Mesenchymal stem cell (in vitro differentiated cells and primary cell): ENCODE measurements around the gene GPR6.

Experiments
- DNase-seq: peaks from one replicate; pipeline ENCODE4 v3.0.0-alpha.2; 2013
- H2AFZ ChIP-seq: one replicate; pipeline ENCODE4 v1.6.1; 2013; ENCODE audit warnings: low read depth, mild to moderate bottlenecking, control low read depth, inconsistent platforms, low read length, moderate library complexity
- H2AK5ac ChIP-seq: 2 replicates; pipeline ENCODE4 v1.6.1; 2013; ENCODE audit warnings: low read length, moderate library complexity, mild to moderate bottlenecking, inconsistent platforms; ENCODE audit not compliant: severe bottlenecking
- H2BK120ac ChIP-seq: one replicate; pipeline ENCODE4 v1.6.1; 2013; ENCODE audit warnings: low read depth, mild to moderate bottlenecking, inconsistent platforms, low read length, moderate library complexity
- H2BK12ac ChIP-seq, 2 experiments: one replicate each; pipeline ENCODE4 v1.6.1; 2013; ENCODE audit warnings: inconsistent platforms in 2 of 2, low read length in 2 of 2, mild to moderate bottlenecking in 2 of 2, moderate library complexity in 2 of 2, control low read depth in 1 of 2
- H2BK15ac ChIP-seq: one replicate; pipeline ENCODE4 v1.6.1; 2013; ENCODE audit warnings: mild to moderate bottlenecking, low read depth, inconsistent platforms; ENCODE audit not compliant: poor library complexity, severe bottlenecking
- H2BK5ac ChIP-seq: 2 replicates; pipeline ENCODE4 v1.6.1; 2013; ENCODE audit warnings: low read depth, mild to moderate bottlenecking, low read length, control low read depth, inconsistent platforms; ENCODE audit not compliant: poor library complexity, severe bottlenecking
- H3K14ac ChIP-seq, 2 experiments: one replicate each; pipeline ENCODE4 v1.6.1; 2013; ENCODE audit warnings: inconsistent platforms in 2 of 2, low read length in 2 of 2, control low read depth in 1 of 2, mild to moderate bottlenecking in 1 of 2, moderate library complexity in 1 of 2
- H3K18ac ChIP-seq, 2 experiments: one replicate each; pipeline ENCODE4 v1.6.1; 2013; ENCODE audit warnings: inconsistent platforms in 2 of 2, low read length in 2 of 2, control low read depth in 1 of 2, low read depth in 1 of 2, mild to moderate bottlenecking in 1 of 2
- H3K23ac ChIP-seq, 2 experiments: one replicate each; pipeline ENCODE4 v1.6.1; 2013; ENCODE audit warnings: inconsistent platforms in 2 of 2, low read length in 2 of 2, mild to moderate bottlenecking in 2 of 2, moderate library complexity in 2 of 2, control low read depth in 1 of 2
- H3K27ac ChIP-seq: 2 replicates; pipeline ENCODE4 v1.5.1; 2013; ENCODE audit warnings: mild to moderate bottlenecking, moderate library complexity, low read length, control low read depth, inconsistent platforms; ENCODE audit not compliant: poor library complexity, severe bottlenecking
- H3K27me3 ChIP-seq, 2 experiments: 2 replicates each; pipeline versions ENCODE4 v1.6.1 to v1.7.0; 2013; ENCODE audit warnings: low read length in 2 of 2, mild to moderate bottlenecking in 2 of 2, moderate library complexity in 2 of 2, control low read depth in 1 of 2, inconsistent platforms in 1 of 2; ENCODE audit not compliant: control insufficient read depth in 1 of 2, insufficient read depth in 1 of 2
- H3K36me3 ChIP-seq, 2 experiments: 2 replicates each; pipeline versions ENCODE4 v1.6.1 to v1.7.0; 2013; ENCODE audit warnings: low read length in 2 of 2, control low read depth in 1 of 2, inconsistent platforms in 1 of 2, low read depth in 1 of 2, mild to moderate bottlenecking in 1 of 2; ENCODE audit not compliant: insufficient read depth in 2 of 2, control insufficient read depth in 1 of 2
- H3K4ac ChIP-seq, 2 experiments: one replicate each; pipeline ENCODE4 v1.6.1; 2013; ENCODE audit warnings: inconsistent platforms in 2 of 2, low read length in 2 of 2, mild to moderate bottlenecking in 2 of 2, moderate library complexity in 2 of 2, control low read depth in 1 of 2, low read depth in 1 of 2
- H3K4me1 ChIP-seq: 2 replicates; pipeline ENCODE4 v1.6.1; 2013; ENCODE audit warnings: low read depth, low read length, control low read depth; ENCODE audit not compliant: control insufficient read depth, insufficient read depth
- H3K4me2 ChIP-seq: 2 replicates; pipeline ENCODE4 v1.6.1; 2013; ENCODE audit warnings: low read length, mild to moderate bottlenecking, inconsistent platforms; ENCODE audit not compliant: poor library complexity, severe bottlenecking
- H3K4me3 ChIP-seq, 2 experiments: 2 replicates each; pipeline versions ENCODE4 v1.5.1 to v1.7.0; 2013; ENCODE audit warnings: low read length in 2 of 2, mild to moderate bottlenecking in 2 of 2, control low read depth in 1 of 2, low read depth in 1 of 2; ENCODE audit not compliant: insufficient read depth in 1 of 2
- H3K79me1 ChIP-seq: replicated peaks from 2 replicates; pipeline ENCODE4 v1.6.1; 2013; ENCODE audit warnings: mild to moderate bottlenecking, control low read depth, low read length, inconsistent platforms; ENCODE audit not compliant: poor library complexity, severe bottlenecking
- H3K9ac ChIP-seq: 2 replicates; pipeline ENCODE4 v1.7.0; 2013; ENCODE audit warnings: mild to moderate bottlenecking, low read length, moderate library complexity
- H3K9me3 ChIP-seq: 2 replicates; pipeline ENCODE4 v1.7.0; 2013; ENCODE audit warnings: mild to moderate bottlenecking, low read length; ENCODE audit not compliant: control insufficient read depth
- H4K8ac ChIP-seq: one replicate; pipeline ENCODE4 v1.6.1; 2013; ENCODE audit warnings: inconsistent platforms, mild to moderate bottlenecking, low read length, moderate library complexity
- H4K91ac ChIP-seq: one replicate; pipeline ENCODE4 v1.6.1; 2013; ENCODE audit warnings: mild to moderate bottlenecking, low read length, inconsistent platforms
- WGBS: methylation state at CpG from one replicate; pipeline ENCODE4 v1.1.7; 2013; ENCODE audit warnings: mixed read lengths; 5-methylcytosine and 5-hydroxymethylcytosine counted together

GPR6 gene

GRCh38 chr6:109958626-109959025 is 19.5 kb upstream of the GPR6 start:
- no peak overlapping the region for H3K4ac ChIP-seq

GRCh38 chr6:109961611-109962041 is 16.5 kb upstream of the GPR6 start:
- Histone ChIP-seq H3K27ac (no peak overlapping the region), H3K9ac (no peak overlapping the region), H3K27me3 (peaks cover 3 to 6% of the 10 kb centered on the region in 2 experiments), H2BK5ac (no peak overlapping the region), H3K14ac (no peak overlapping the region), H2BK15ac (no peak overlapping the region), H4K8ac (no peak overlapping the region), H2AK5ac (no peak overlapping the region), H3K4me3 (no peak overlapping the region), H4K91ac (no peak overlapping the region), H3K9me3 (no peaks in the 10 kb centered on the region), H2BK12ac (no peak overlapping the region), H3K36me3 (no peaks in the 10 kb centered on the region), H3K4me1 (peaks cover 2% of the 10 kb centered on the region), H2BK120ac (no peak overlapping the region), H3K23ac (no peak overlapping the region), H3K18ac (no peak overlapping the region), H2AFZ (no peak overlapping the region), H3K4ac (no peak overlapping the region), H3K79me1 (no peaks in the 10 kb centered on the region), H3K4me2 (no peak overlapping the region)
- WGBS = 14% methylated on average over 5 of the region's 5 CpGs
- DNase-seq = peak; percentile 23

More at GRCh38 chr6:109958626-109959025, 19.5 kb upstream of the GPR6 start:
- no peak overlapping the region for H2BK15ac ChIP-seq
- WGBS = 83% methylated on average over 1 of the region's 1 CpG
- H2AK5ac ChIP-seq = no peak overlapping the region
- H4K91ac ChIP-seq = no peak overlapping the region
- peaks cover 3 to 9% of the 10 kb centered on the region in 2 experiments for H3K27me3 ChIP-seq
- no peak for DNase-seq
- H3K9ac ChIP-seq = no peak overlapping the region
- no peak overlapping the region for H3K14ac ChIP-seq
- no peak overlapping the region for H3K4me3 ChIP-seq
- no peak overlapping the region for H2BK5ac ChIP-seq
- H2BK12ac ChIP-seq = no peak overlapping the region
- H3K27ac ChIP-seq = no peak overlapping the region
- no peak overlapping the region for H3K4me2 ChIP-seq
- H3K79me1 ChIP-seq = no peaks in the 10 kb centered on the region
- H3K4me1 ChIP-seq = peaks cover 2% of the 10 kb centered on the region
- no peak overlapping the region for H4K8ac ChIP-seq
- no peak overlapping the region for H2AFZ ChIP-seq
- H3K23ac ChIP-seq = no peak overlapping the region
- H2BK120ac ChIP-seq = no peak overlapping the region
- no peaks in the 10 kb centered on the region for H3K36me3 ChIP-seq
- H3K18ac ChIP-seq = no peak overlapping the region
- no peaks in the 10 kb centered on the region for H3K9me3 ChIP-seq

- Histone ChIP-seq H2AK5ac (no peak overlapping the region), H3K79me1 (no peaks in the 10 kb centered on the region), H3K4me3 (no peak overlapping the region), H3K23ac (no peak overlapping the region), H2BK5ac (no peak overlapping the region), H3K36me3 (no peaks in the 10 kb centered on the region), H4K8ac (no peak overlapping the region), H3K4ac (no peak overlapping the region), H2BK120ac (no peak overlapping the region), H2BK15ac (no peak overlapping the region), H4K91ac (no peak overlapping the region), H2BK12ac (no peak overlapping the region), H3K27me3 (peaks cover 0 to 6% of the 10 kb centered on the region in 2 experiments), H3K4me1 (peaks cover 2% of the 10 kb centered on the region), H3K9ac (no peak overlapping the region), H3K14ac (peak overlapping the region in 1 of 2 experiments; percentile 61), H3K9me3 (no peaks in the 10 kb centered on the region), H3K18ac (no peak overlapping the region), H3K4me2 (no peak overlapping the region), H2AFZ (no peak overlapping the region), H3K27ac (no peak overlapping the region)
- 92% methylated on average over 5 of the region's 5 CpGs for WGBS
- DNase-seq = no peak
Measured at GRCh38 chr6:109962271-109962670, 15.8 kb upstream of the GPR6 start.

GRCh38 chr6:109963598-109964170 is 14.4 kb upstream of the GPR6 start:
- Histone ChIP-seq H3K9ac (no peak overlapping the region), H3K9me3 (no peaks in the 10 kb centered on the region), H4K91ac (no peak overlapping the region), H3K27ac (no peak overlapping the region), H3K4me3 (no peak overlapping the region), H3K23ac (no peak overlapping the region), H2AK5ac (no peak overlapping the region), H3K27me3 (peaks cover 0 to 6% of the 10 kb centered on the region in 2 experiments), H3K79me1 (no peaks in the 10 kb centered on the region), H3K18ac (no peak overlapping the region), H2BK120ac (no peak overlapping the region), H2BK15ac (no peak overlapping the region), H4K8ac (no peak overlapping the region), H2AFZ (no peak overlapping the region), H2BK5ac (no peak overlapping the region), H3K36me3 (no peaks in the 10 kb centered on the region), H3K4me2 (no peak overlapping the region), H3K14ac (no peak overlapping the region), H3K4ac (no peak overlapping the region), H3K4me1 (peaks cover 2% of the 10 kb centered on the region), H2BK12ac (no peak overlapping the region)
- WGBS = 93% methylated on average over 2 of the region's 2 CpGs
- DNase-seq = no peak
